GM19239 (cell line): ENCODE measurements around the gene AFM.

ENCODE experiments used
- DNase-seq: peaks from one replicate; pipeline ENCODE4 v3.0.0; 2011; ENCODE audit warnings: low spot score; ENCODE audit not compliant: insufficient read length
- FAIRE-seq: peaks from 2 replicates; lab custom pipeline; 2011; peaks lifted over from hg19 to GRCh38; lab: Jason Lieb, UNC

The AFM gene

GRCh38 chr4:73481358-73481757 is at the start of gene AFM:
Gene AFM, plus strand, starts transcription at chr4:73481745. Its CDS starts 31 bp downstream, at chr4:73481776.
- no peak for DNase-seq
- FAIRE-seq, result no peak

- no peak for FAIRE-seq
Measured at GRCh38 chr4:73431813-73432168, 49.8 kb upstream of the AFM start.

GRCh38 chr4:73432169-73433000 is 49.2 kb upstream of the AFM start:
- FAIRE-seq (no peak), DNase-seq (no peak)

More at GRCh38 chr4:73431813-73432168, 49.8 kb upstream of the AFM start:
- no peak for DNase-seq

- FAIRE-seq, result no peak
- DNase-seq, result no peak
Measured at GRCh38 chr4:73433140-73433539, 48.4 kb upstream of the AFM start.

GRCh38 chr4:73434311-73434710 is 47.2 kb upstream of the AFM start:
- FAIRE-seq (peak; percentile 56), DNase-seq (peak; percentile 2)

GRCh38 chr4:73435984-73436383 is 45.6 kb upstream of the AFM start, which contains the start of gene AFP:
Gene AFP, plus strand, starts transcription at chr4:73436221. Its CDS starts 42 bp downstream, at chr4:73436263.
- DNase-seq (no peak), FAIRE-seq (no peak)

GRCh38 chr4:73436674-73437557 is 44.6 kb upstream of the AFM start:
- no peak for FAIRE-seq
- no peak for DNase-seq

GRCh38 chr4:73437558-73437956 is 44.0 kb upstream of the AFM start:
- FAIRE-seq (no peak), DNase-seq (no peak)

GRCh38 chr4:73438048-73438447 is 43.5 kb upstream of the AFM start:
- no peak for DNase-seq
- no peak for FAIRE-seq

GRCh38 chr4:73438582-73439215 is 42.8 kb upstream of the AFM start:
- DNase-seq (no peak), FAIRE-seq (no peak)

- DNase-seq, result no peak
- no peak for FAIRE-seq
Measured at GRCh38 chr4:73439445-73439844, 42.1 kb upstream of the AFM start.

GRCh38 chr4:73439991-73440390 is 41.6 kb upstream of the AFM start:
- no peak for DNase-seq
- FAIRE-seq, result no peak

- DNase-seq (no peak), FAIRE-seq (no peak)
Measured at GRCh38 chr4:73440653-73441052, 40.9 kb upstream of the AFM start.

GRCh38 chr4:73442275-73442674 is 39.3 kb upstream of the AFM start:
- FAIRE-seq, result no peak
- no peak for DNase-seq

GRCh38 chr4:73443224-73443623 is 38.3 kb upstream of the AFM start:
- FAIRE-seq, result no peak
- DNase-seq, result no peak

GRCh38 chr4:73445383-73446335 is 35.9 kb upstream of the AFM start:
- peak; percentile 26 for FAIRE-seq

GRCh38 chr4:73446336-73446938 is 35.1 kb upstream of the AFM start:
- FAIRE-seq, result peak; percentile 93
- peak; percentile 24 for DNase-seq

More at GRCh38 chr4:73445383-73446335, 35.9 kb upstream of the AFM start:
- no peak for DNase-seq

- DNase-seq, result no peak
- FAIRE-seq, result no peak
Measured at GRCh38 chr4:73447671-73448070, 33.9 kb upstream of the AFM start.
